MM.1S (cell line): ENCODE measurements around the gene CSRNP3.

ENCODE experiments used
- CTCF ChIP-seq: fragments of 300-600 bp; sonication (generic); IDR thresholded peaks from 2 replicates; pipeline ENCODE4 v1.5.1; 2016; ENCODE audit warnings: antibody characterized with exemption, low read length, mixed read lengths
- EZH2 ChIP-seq: fragments of 300-600 bp; sonication (generic); optimal IDR thresholded peaks from 2 replicates; pipeline ENCODE3; 2017; ENCODE audit warnings: low read depth, mild to moderate bottlenecking, antibody characterized with exemption, low read length, mixed read lengths
- EZH2phosphoT487 ChIP-seq: fragments of 300-600 bp; sonication (generic); IDR thresholded peaks from 2 replicates; pipeline ENCODE4 v1.6.1; 2018; ENCODE audit warnings: antibody characterized with exemption, low read length

- no peak for TF ChIP-seq CTCF
- no peak for TF ChIP-seq EZH2
- no peak for TF ChIP-seq EZH2phosphoT487
These were observed 209.4 kb downstream of the CSRNP3 start for GRCh38 chr2:165678882-165679281.
